ENCODE measurements around the gene MGRN1.

DNA sequence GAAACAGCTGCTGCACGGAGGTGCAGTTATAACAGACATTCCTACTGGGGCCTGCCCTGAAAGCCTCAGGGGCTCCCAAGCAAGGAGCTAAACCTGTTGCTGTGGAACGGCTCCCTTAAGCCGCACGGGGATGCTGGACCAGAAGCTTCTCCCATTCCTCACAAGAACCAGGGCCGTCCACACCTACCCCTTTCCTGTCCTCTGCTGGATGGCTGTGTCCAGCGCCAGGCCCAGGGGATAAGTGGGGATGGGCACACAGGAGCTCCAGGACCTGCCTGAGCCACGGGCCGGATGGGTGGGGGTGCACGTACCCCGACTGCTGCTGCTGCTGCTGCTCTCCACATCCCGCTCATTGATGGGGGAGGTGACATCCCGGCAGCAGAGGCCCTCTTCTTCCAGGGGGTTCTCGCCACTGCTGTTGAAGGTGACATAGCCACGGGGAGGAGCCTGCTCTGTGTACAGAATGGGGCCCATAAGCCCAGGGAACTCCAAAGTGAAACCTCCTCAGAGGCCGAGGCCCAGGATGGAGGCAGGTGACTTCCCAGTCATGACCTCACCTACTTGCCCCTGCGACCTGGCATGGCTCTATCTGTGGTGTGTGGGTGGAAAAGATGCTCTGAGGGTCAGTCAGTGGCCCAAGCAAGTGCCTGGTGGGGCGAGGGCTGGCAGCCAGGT lies 77.3 kb downstream of the MGRN1 start:
- TF ChIP-seq, protein P1, sequence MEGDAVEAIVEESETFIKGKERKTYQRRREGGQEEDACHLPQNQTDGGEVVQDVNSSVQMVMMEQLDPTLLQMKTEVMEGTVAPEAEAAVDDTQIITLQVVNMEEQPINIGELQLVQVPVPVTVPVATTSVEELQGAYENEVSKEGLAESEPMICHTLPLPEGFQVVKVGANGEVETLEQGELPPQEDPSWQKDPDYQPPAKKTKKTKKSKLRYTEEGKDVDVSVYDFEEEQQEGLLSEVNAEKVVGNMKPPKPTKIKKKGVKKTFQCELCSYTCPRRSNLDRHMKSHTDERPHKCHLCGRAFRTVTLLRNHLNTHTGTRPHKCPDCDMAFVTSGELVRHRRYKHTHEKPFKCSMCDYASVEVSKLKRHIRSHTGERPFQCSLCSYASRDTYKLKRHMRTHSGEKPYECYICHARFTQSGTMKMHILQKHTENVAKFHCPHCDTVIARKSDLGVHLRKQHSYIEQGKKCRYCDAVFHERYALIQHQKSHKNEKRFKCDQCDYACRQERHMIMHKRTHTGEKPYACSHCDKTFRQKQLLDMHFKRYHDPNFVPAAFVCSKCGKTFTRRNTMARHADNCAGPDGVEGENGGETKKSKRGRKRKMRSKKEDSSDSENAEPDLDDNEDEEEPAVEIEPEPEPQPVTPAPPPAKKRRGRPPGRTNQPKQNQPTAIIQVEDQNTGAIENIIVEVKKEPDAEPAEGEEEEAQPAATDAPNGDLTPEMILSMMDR (IDR thresholded peaks at IDR 0.05; ENCODE audit: insufficient read depth, low read length): no peak
- TF ChIP-seq, protein P2, sequence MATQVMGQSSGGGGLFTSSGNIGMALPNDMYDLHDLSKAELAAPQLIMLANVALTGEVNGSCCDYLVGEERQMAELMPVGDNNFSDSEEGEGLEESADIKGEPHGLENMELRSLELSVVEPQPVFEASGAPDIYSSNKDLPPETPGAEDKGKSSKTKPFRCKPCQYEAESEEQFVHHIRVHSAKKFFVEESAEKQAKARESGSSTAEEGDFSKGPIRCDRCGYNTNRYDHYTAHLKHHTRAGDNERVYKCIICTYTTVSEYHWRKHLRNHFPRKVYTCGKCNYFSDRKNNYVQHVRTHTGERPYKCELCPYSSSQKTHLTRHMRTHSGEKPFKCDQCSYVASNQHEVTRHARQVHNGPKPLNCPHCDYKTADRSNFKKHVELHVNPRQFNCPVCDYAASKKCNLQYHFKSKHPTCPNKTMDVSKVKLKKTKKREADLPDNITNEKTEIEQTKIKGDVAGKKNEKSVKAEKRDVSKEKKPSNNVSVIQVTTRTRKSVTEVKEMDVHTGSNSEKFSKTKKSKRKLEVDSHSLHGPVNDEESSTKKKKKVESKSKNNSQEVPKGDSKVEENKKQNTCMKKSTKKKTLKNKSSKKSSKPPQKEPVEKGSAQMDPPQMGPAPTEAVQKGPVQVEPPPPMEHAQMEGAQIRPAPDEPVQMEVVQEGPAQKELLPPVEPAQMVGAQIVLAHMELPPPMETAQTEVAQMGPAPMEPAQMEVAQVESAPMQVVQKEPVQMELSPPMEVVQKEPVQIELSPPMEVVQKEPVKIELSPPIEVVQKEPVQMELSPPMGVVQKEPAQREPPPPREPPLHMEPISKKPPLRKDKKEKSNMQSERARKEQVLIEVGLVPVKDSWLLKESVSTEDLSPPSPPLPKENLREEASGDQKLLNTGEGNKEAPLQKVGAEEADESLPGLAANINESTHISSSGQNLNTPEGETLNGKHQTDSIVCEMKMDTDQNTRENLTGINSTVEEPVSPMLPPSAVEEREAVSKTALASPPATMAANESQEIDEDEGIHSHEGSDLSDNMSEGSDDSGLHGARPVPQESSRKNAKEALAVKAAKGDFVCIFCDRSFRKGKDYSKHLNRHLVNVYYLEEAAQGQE (IDR thresholded peaks at IDR 0.05; ENCODE audit: insufficient replicate concordance, low read depth): no peak
- no peak for TF ChIP-seq POLR2AphosphoS5 (IDR thresholded peaks at IDR 0.05; ENCODE audit: low read depth)
- no peak for TF ChIP-seq GABPA (IDR thresholded peaks at IDR 0.05; ENCODE audit: low read depth)
- TF ChIP-seq SPI1 (IDR thresholded peaks at IDR 0.05; ENCODE audit: borderline replicate concordance, low read depth): no peak
